Keratinocyte (primary cell): ENCODE measurements around the gene SDK2. TPM values are rescaled to one million over a fixed set of nuclear protein-coding genes. Genes with fewer than 3 reads are reported as not detected.

Experiments
- DNase-seq: peaks from one replicate; pipeline ENCODE4 v3.0.0-alpha.2; 2011; ENCODE audit warnings: low read depth, missing footprints, low spot score
- FAIRE-seq: peaks from 2 replicates; lab custom pipeline; 2011; peaks lifted over from hg19 to GRCh38; lab: Jason Lieb, UNC
- H2AFZ ChIP-seq: 2 replicates; pipeline ENCODE4 v1.6.0; 2012; ENCODE audit warnings: low read length, control low read depth, inconsistent platforms; ENCODE audit not compliant: control insufficient read depth
- H3K27ac ChIP-seq: 2 replicates; pipeline ENCODE4 v1.5.1; 2011; ENCODE audit warnings: low read length; ENCODE audit not compliant: control insufficient read depth, insufficient read depth
- H3K27me3 ChIP-seq: 3 replicates; pipeline ENCODE4 v1.6.0; 2011; ENCODE audit warnings: low read length; ENCODE audit not compliant: control insufficient read depth, insufficient read depth; ENCODE audit errors: extremely low read depth
- H3K36me3 ChIP-seq, 2 experiments: 2 replicates in 1 of 2; 3 replicates in 1 of 2; pipeline ENCODE4 v1.5.1; 2011; ENCODE audit warnings: low read length in 2 of 2, mild to moderate bottlenecking in 1 of 2; ENCODE audit not compliant: control insufficient read depth in 2 of 2, insufficient read depth in 2 of 2; ENCODE audit errors: extremely low read depth in 1 of 2
- H3K4me1 ChIP-seq: 3 replicates; pipeline ENCODE4 v1.5.1; 2011; ENCODE audit warnings: low read length; ENCODE audit not compliant: control insufficient read depth, insufficient read depth; ENCODE audit errors: extremely low read depth
- H3K4me2 ChIP-seq: 3 replicates; pipeline ENCODE4 v1.6.0; 2011; ENCODE audit warnings: low read depth, low read length; ENCODE audit not compliant: control insufficient read depth, insufficient read depth; ENCODE audit errors: extremely low read depth
- H3K4me3 ChIP-seq, 3 experiments: fragments of 200-600 bp in 1 of 3; sonication (generic) in 1 of 3; 2 replicates in 2 of 3; 3 replicates in 1 of 3; pipeline ENCODE4 v1.5.1; 2011 to 2016; ENCODE audit warnings: low read length in 3 of 3, mild to moderate bottlenecking in 3 of 3, control low read depth in 2 of 3, inconsistent platforms in 1 of 3, low read depth in 1 of 3, mixed read lengths in 1 of 3, mixed run types in 1 of 3, moderate library complexity in 1 of 3; ENCODE audit not compliant: control insufficient read depth in 2 of 3, insufficient read depth in 2 of 3; ENCODE audit errors: extremely low read depth in 1 of 3
- H3K79me2 ChIP-seq: 2 replicates; pipeline ENCODE4 v1.6.0; 2012; ENCODE audit warnings: low read length; ENCODE audit not compliant: control insufficient read depth, insufficient read depth
- H3K9ac ChIP-seq: 3 replicates; pipeline ENCODE4 v1.6.0; 2011; ENCODE audit warnings: low read length; ENCODE audit not compliant: control insufficient read depth, insufficient read depth; ENCODE audit errors: extremely low read depth
- H3K9me1 ChIP-seq: 3 replicates; pipeline ENCODE4 v1.6.0; 2011; ENCODE audit warnings: low read length; ENCODE audit not compliant: control insufficient read depth, insufficient read depth; ENCODE audit errors: extremely low read depth
- H3K9me3 ChIP-seq: 2 replicates; pipeline ENCODE4 v1.5.1; 2012; ENCODE audit warnings: low read depth, low read length; ENCODE audit not compliant: control insufficient read depth
- H4K20me1 ChIP-seq: 3 replicates; pipeline ENCODE4 v1.6.0; 2011; ENCODE audit warnings: low read length; ENCODE audit not compliant: control insufficient read depth, insufficient read depth; ENCODE audit errors: extremely low read depth
- EZH2 ChIP-seq: IDR thresholded peaks from one replicate; pipeline ENCODE4 v1.6.1; 2012; ENCODE audit warnings: inconsistent platforms, mild to moderate bottlenecking, low read length, moderate library complexity
- dilution Hi-C: fragments of 300-500 bp; cut with MboI; formaldehyde crosslinking; loops from one replicate; pipeline ENCODE4 v1.7.0; 2020; ENCODE audit warnings: low sequenced_read_pairs; ENCODE audit not compliant: extremely low pct_ligation_motif_present
- polyA plus RNA-seq, 5 experiments: library from polyadenylated mRNA; depleted of rRNA in 3 of 5; stranded (reverse) in 3 of 5; stranded (forward) in 1 of 5; unstranded in 1 of 5; fragments of >200 nt; gene quantifications; 1 replicate in 1 of 5; 2 replicates in 3 of 5; 3 replicates in 1 of 5; pipeline versions ENCODE4 v1.2.1 to v1.2.3, GENCODE V29; 2011 to 2012; ENCODE audit warnings: missing spikeins in 2 of 5, low read depth in 1 of 5, low replicate concordance in 1 of 5
- TF ChIP-seq, protein P1 (sequence below), 3 experiments: IDR thresholded peaks in 1 of 3; conservative IDR thresholded peaks in 1 of 3; optimal IDR thresholded peaks in 1 of 3; 2 replicates in 2 of 3; 3 replicates in 1 of 3; pipeline versions ENCODE3 to v1.5.1; 2011; ENCODE audit warnings: low read length in 3 of 3, mild to moderate bottlenecking in 3 of 3, moderate library complexity in 2 of 3, control low read depth in 1 of 3, inconsistent platforms in 1 of 3; ENCODE audit not compliant: insufficient read depth in 2 of 3; ENCODE audit errors: extremely low read depth in 1 of 3

Gene SDK2
- polyA plus RNA-seq, 1 donor (not counting 4 experiments of a cell fraction or from before 2014, with no cell fraction given) = 1.8 TPM

DNA sequence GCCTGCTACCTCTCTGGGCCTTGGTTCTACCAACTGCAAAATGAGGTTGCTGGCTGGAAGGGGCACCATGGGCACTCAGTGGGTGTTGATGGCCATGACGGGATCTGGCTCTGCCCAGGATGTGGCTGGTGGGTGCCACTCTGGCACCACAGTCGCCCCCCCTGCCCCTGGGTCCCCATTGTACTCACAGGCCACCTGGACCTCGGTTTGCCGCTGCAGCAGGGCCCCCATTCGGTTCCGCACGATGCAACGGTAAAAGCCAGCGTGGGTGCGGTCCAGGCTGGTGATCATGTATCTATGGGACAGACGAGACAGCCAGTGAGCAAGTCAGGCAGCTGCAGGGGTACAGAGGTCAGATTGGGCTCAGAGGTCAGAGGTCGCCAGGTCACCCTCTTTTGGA lies 172.3 kb downstream of the SDK2 start:
- no peak for TF ChIP-seq EZH2
- TF ChIP-seq, protein P1, sequence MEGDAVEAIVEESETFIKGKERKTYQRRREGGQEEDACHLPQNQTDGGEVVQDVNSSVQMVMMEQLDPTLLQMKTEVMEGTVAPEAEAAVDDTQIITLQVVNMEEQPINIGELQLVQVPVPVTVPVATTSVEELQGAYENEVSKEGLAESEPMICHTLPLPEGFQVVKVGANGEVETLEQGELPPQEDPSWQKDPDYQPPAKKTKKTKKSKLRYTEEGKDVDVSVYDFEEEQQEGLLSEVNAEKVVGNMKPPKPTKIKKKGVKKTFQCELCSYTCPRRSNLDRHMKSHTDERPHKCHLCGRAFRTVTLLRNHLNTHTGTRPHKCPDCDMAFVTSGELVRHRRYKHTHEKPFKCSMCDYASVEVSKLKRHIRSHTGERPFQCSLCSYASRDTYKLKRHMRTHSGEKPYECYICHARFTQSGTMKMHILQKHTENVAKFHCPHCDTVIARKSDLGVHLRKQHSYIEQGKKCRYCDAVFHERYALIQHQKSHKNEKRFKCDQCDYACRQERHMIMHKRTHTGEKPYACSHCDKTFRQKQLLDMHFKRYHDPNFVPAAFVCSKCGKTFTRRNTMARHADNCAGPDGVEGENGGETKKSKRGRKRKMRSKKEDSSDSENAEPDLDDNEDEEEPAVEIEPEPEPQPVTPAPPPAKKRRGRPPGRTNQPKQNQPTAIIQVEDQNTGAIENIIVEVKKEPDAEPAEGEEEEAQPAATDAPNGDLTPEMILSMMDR (optimal IDR thresholded peaks at IDR 0.05 in 1 of 3, IDR thresholded peaks at IDR 0.05 in 1 of 3, conservative IDR thresholded peaks at IDR 0.05 in 1 of 3; ENCODE audit: extremely low read depth in 1 of 3, insufficient read depth in 2 of 3, low read length in 3 of 3) = no peak
- Histone ChIP-seq H3K27me3 (peaks cover 4% of the 10 kb centered on the region), H3K4me1 (peaks cover 5% of the 10 kb centered on the region), H4K20me1 (no peaks in the 10 kb centered on the region), H3K4me2 (no peak overlapping the region), H3K9me3 (no peaks in the 10 kb centered on the region), H2AFZ (no peak overlapping the region), H3K27ac (no peak overlapping the region), H3K4me3 (no peak overlapping the region), H3K79me2 (no peaks in the 10 kb centered on the region), H3K36me3 (no peaks in the 10 kb centered on the region), H3K9ac (no peak overlapping the region), H3K9me1 (no peaks in the 10 kb centered on the region)
- no peak for DNase-seq
- no peak for FAIRE-seq
- dilution Hi-C loops = no loop called here

DNA sequence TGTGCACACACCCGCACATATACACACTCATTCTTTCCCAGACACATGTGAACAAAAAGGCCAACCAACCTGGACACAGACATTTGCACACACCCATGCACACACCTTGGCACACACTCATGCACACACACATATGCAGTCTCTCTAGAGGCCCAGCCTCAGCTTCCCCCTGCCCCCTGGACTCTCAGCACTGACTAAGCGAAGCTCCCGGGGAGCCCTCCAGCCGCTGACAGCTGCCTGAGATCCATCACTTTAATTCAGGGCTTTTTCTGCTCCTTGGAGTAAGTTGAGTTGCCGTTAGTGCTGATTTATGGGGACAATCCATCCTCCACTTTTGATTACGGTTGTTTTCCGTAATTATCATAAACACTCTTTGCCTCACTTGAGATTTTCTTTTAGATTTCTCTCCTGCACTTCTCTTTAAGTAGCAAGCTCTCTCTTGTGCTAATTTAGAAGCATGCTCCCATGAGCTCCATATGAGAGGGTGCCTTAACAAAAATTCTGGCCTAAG lies 173.9 kb downstream of the SDK2 start:
- Histone ChIP-seq H3K79me2 (no peaks in the 10 kb centered on the region), H3K27me3 (peaks cover 4% of the 10 kb centered on the region), H2AFZ (no peak overlapping the region), H3K9me3 (no peaks in the 10 kb centered on the region), H3K9ac (no peak overlapping the region), H3K9me1 (no peaks in the 10 kb centered on the region), H3K27ac (no peak overlapping the region), H4K20me1 (no peaks in the 10 kb centered on the region), H3K4me3 (no peak overlapping the region), H3K4me1 (peaks cover 5% of the 10 kb centered on the region), H3K36me3 (no peaks in the 10 kb centered on the region), H3K4me2 (no peak overlapping the region)
- DNase-seq = no peak
- dilution Hi-C loops = no loop called here
- no peak for FAIRE-seq
- no peak for TF ChIP-seq EZH2
- TF ChIP-seq, protein P1 (optimal IDR thresholded peaks at IDR 0.05 in 1 of 3, IDR thresholded peaks at IDR 0.05 in 1 of 3, conservative IDR thresholded peaks at IDR 0.05 in 1 of 3; ENCODE audit: extremely low read depth in 1 of 3, insufficient read depth in 2 of 3, low read length in 3 of 3) = no peak
